Measurements from ENCODE around the gene TMEM218. TPM values are rescaled to one million over a fixed set of nuclear protein-coding genes. Genes with fewer than 3 reads are reported as not detected.

Gene TMEM218
- polyA plus RNA-seq, 1 experiment = 15.1 TPM

DNA sequence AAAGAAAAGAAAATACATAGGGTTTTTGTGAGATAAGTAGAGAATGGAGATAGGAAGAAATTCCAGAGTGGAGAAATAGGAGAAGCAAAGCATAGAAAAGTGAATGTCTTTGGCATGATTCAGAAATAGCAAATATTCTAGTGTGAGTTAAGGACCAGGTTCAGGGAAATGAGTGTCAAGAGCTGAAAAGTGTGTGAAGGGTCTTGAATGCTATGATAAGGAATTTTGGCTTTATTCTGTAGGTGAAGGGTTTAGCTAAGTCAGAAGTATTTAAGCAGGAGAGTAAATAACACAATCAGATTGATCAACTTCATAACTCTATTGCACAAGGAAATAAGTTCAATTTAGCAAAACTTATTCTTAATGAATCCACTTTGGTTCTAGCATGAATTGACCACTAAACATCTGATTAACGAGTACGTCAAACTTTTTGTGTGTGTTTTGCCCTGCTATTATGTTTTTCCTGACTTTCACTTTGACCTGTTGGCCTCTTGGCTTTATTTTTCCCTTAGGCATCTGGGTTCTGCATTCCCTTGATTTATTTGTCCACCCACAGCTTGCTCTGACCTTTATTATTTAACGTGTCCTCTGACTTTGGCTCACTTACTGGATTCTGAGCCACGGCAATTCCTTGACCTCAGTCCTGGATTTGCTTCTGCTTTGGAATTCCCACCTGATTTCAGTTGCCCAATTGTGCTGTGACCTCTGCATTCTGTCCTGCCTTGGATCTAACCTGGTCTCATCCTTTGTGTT, 11.9 kb upstream of the TMEM218 start:
- H3K36me3 ChIP-seq (ENCODE audit: control insufficient read depth, insufficient read depth, low read length) = no peaks in the 10 kb centered on the region
- H3K4me3 ChIP-seq (ENCODE audit: low read depth, low read length) = no peak overlapping the region
- TF ChIP-seq, protein P1, sequence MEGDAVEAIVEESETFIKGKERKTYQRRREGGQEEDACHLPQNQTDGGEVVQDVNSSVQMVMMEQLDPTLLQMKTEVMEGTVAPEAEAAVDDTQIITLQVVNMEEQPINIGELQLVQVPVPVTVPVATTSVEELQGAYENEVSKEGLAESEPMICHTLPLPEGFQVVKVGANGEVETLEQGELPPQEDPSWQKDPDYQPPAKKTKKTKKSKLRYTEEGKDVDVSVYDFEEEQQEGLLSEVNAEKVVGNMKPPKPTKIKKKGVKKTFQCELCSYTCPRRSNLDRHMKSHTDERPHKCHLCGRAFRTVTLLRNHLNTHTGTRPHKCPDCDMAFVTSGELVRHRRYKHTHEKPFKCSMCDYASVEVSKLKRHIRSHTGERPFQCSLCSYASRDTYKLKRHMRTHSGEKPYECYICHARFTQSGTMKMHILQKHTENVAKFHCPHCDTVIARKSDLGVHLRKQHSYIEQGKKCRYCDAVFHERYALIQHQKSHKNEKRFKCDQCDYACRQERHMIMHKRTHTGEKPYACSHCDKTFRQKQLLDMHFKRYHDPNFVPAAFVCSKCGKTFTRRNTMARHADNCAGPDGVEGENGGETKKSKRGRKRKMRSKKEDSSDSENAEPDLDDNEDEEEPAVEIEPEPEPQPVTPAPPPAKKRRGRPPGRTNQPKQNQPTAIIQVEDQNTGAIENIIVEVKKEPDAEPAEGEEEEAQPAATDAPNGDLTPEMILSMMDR (IDR thresholded peaks at IDR 0.05; ENCODE audit: insufficient read depth, low read depth, low read length) = no peak
- peaks cover 5% of the 10 kb centered on the region for H3K27me3 ChIP-seq (ENCODE audit: control insufficient read depth, insufficient read depth, low read length)
- DNase-seq (ENCODE audit: low read depth) = no peak
- ChIA-PET CTCF (interaction anchor here (0.5 to 2.6 kb wide), 7 partner anchors 11 to 379 kb away, joined by 3 to 12 read pairs (median 5); partner anchors contain the start of gene TMEM218), POLR2A (no interaction called here)

DNA sequence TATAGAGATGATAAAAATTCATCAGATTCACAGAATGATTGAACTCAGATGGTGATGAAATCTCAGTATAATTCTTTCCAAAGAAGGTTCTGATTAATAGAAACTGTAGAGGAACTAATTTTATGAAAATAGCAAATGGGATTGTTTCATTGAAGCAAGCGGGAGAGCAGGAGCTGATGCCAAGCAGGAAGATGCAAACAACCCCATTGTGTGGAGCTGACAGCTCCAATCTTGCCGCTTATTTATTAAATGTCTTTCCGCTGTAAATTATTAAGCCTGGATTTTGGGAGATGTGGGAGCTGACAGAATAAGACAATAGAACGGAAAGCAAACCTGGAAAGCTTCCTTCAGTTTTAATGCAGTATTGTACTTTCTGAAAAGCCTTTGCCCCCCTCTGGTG, 6.0 kb upstream of the TMEM218 start:
- Histone ChIP-seq H3K27me3 (ENCODE audit: control insufficient read depth, insufficient read depth, low read length) (peaks cover 3% of the 10 kb centered on the region), H3K36me3 (ENCODE audit: control insufficient read depth, insufficient read depth, low read length) (no peaks in the 10 kb centered on the region), H3K4me3 (ENCODE audit: low read depth, low read length) (no peak overlapping the region)
- TF ChIP-seq, protein P1 (IDR thresholded peaks at IDR 0.05; ENCODE audit: insufficient read depth, low read depth, low read length) = no peak
- CTCF ChIA-PET = interaction anchor here (0.8 to 1.8 kb wide), 4 partner anchors 10 to 156 kb away, joined by 3 to 5 read pairs (median 3); no protein-coding TSS in a partner anchor
- POLR2A ChIA-PET = no interaction called here
- DNase-seq (ENCODE audit: low read depth) = no peak

DNA sequence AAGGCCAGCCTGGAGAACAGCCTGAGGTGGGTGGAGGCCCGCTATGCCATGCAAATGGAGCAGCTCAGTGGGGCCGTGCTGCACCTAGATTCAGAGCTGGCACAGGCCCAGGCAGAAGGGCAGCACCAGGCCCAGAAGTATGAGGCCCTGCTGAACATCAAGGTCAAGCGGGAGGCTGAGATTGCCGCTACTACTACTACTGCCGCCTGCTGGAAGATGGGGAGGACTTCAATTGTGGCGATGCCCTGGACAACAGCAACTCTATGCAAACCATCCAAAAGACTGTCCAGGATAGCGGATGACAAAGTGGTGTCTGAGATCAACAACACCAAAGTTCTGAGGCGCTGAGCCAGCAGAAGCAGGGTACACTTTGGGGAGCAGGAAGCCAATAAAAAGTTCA, 3.1 kb upstream of the TMEM218 start:
- Histone ChIP-seq H3K4me3 (ENCODE audit: low read depth, low read length) (no peak overlapping the region), H3K27me3 (ENCODE audit: control insufficient read depth, insufficient read depth, low read length) (no peaks in the 10 kb centered on the region), H3K36me3 (ENCODE audit: control insufficient read depth, insufficient read depth, low read length) (no peaks in the 10 kb centered on the region)
- DNase-seq (ENCODE audit: low read depth) = no peak
- TF ChIP-seq, protein P1 (IDR thresholded peaks at IDR 0.05; ENCODE audit: insufficient read depth, low read depth, low read length) = peak; percentile 14; the same call in 1 of the 2 replicates
- ChIA-PET POLR2A (no interaction called here), CTCF (interaction anchor here (1.0 kb wide), 1 partner anchor 27 kb away, joined by 4 read pairs; no protein-coding TSS in a partner anchor)

DNA sequence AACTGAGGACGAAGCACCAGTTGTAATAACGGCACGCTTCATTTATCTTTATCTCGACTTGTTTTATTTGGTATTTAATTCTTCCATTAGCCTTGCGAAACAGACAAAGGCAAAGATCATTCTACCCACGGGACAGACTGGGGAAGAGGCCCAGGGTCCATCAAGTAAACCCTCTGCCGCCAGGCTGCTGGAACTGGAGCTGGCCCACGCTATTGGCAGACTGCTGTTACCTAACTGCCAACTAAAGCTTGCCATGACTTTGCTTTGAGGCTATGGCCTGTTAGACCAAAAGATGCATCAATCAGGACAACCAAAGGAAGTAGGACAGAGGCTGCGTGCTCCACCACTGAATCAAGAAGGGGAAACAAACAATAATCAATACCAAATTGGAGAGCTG, 780 bp upstream of the TMEM218 start:
- H3K27me3 ChIP-seq (ENCODE audit: control insufficient read depth, insufficient read depth, low read length) = no peaks in the 10 kb centered on the region
- H3K4me3 ChIP-seq (ENCODE audit: low read depth, low read length) = peak overlapping the region; percentile 34
- no peak for DNase-seq (ENCODE audit: low read depth)
- CTCF ChIA-PET = interaction anchor here (1.1 to 1.9 kb wide), 5 partner anchors 12 to 29 kb away, joined by 4 to 11 read pairs (median 7); no protein-coding TSS in a partner anchor
- POLR2A ChIA-PET = no interaction called here
- TF ChIP-seq, protein P1 (IDR thresholded peaks at IDR 0.05; ENCODE audit: insufficient read depth, low read depth, low read length) = no peak
- no peaks in the 10 kb centered on the region for H3K36me3 ChIP-seq (ENCODE audit: control insufficient read depth, insufficient read depth, low read length)

DNA sequence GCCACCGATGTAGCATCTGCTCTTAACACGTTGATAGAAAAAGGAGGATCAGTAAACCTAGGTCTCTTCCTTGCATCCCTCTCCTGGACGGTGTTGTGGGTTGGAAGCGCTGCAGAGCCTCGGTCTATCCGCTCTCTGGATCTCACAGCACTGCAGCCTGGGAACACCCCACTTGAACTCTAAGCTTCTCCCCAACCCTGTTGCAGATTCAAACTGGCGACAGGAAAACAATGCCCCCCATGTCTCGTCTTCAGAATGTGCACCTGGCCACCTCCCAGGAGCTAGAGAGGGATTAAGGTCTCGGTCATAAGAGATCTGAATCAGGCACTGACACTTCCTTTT, 454 bp downstream of the TMEM218 start:
- peak overlapping the region; percentile 96 for H3K4me3 ChIP-seq (ENCODE audit: low read depth, low read length)
- POLR2A ChIA-PET = no interaction called here
- TF ChIP-seq, protein P1 (IDR thresholded peaks at IDR 0.05; ENCODE audit: insufficient read depth, low read depth, low read length) = no peak
- H3K36me3 ChIP-seq (ENCODE audit: control insufficient read depth, insufficient read depth, low read length) = no peaks in the 10 kb centered on the region
- H3K27me3 ChIP-seq (ENCODE audit: control insufficient read depth, insufficient read depth, low read length) = no peaks in the 10 kb centered on the region
- CTCF ChIA-PET = interaction anchor here (0.6 to 1.3 kb wide), 3 partner anchors 13 to 353 kb away, joined by 3 to 5 read pairs (median 4); no protein-coding TSS in a partner anchor
- DNase-seq (ENCODE audit: low read depth) = no peak
